ENCODE results near the gene EFNA2. TPM values are rescaled to one million over a fixed set of nuclear protein-coding genes. Genes with fewer than 3 reads are reported as not detected.

The EFNA2 gene
- total and polyA plus RNA-seq, 2 of the 4 experiments (the other 2 are of a cell fraction), result not detected

- DNase-seq, result peak; percentile 98
- POLR2A ChIA-PET (ENCODE audit: unreplicated experiment), result interaction anchor here (0.5 to 1.4 kb wide), 19 partner anchors 8 to 285 kb away, joined by 3 to 62 read pairs (median 4); partner anchors contain the start of genes ATP5F1D, GPX4 and WDR18
- 0% methylated on average over 18 of the region's 50 CpGs; no CpG with 5 or more reads in 1 of the 2 experiments for WGBS, 2 experiments (ENCODE audit: extremely low coverage in 2 of 2, insufficient read length in 1 of 2)
- peaks cover 15 to 69% of the 10 kb centered on the region in 2 experiments; a peak in 3 of 4 replicates for H3K79me1 ChIP-seq (ENCODE audit: low read depth in 1 of 2, low read length in 2 of 2)
- H3K4me2 ChIP-seq (ENCODE audit: low read depth, low read length), result peak within 1 kb of the TSS; percentile 86
- peak within 1 kb of the TSS; percentile 98 for H4K91ac ChIP-seq (ENCODE audit: insufficient read depth, low read depth, low read length)
- peak within 1 kb of the TSS; percentile 92 for H3K56ac ChIP-seq (ENCODE audit: extremely low read depth, insufficient read depth, low read length)
- H3K4ac ChIP-seq (ENCODE audit: low read depth, low read length), result peak within 1 kb of the TSS; percentile 99
- H4K20me1 ChIP-seq (ENCODE audit: insufficient read depth, low read length), result peaks cover 60% of the 10 kb centered on the region
- no peak within 1 kb of the TSS for H2BK20ac ChIP-seq (ENCODE audit: low read depth, low read length)
- dilution Hi-C loops (cut with HindIII; ENCODE audit: low sequenced_read_pairs, unreplicated experiment) (no loop called here), in situ Hi-C loops (cut with MboI; ENCODE audit: low sequenced_read_pairs) (no loop called here), intact Hi-C loops (cut with micrococcal nuclease) (loop anchor here (1.0 kb wide), 1 partner anchor 20 kb away; no protein-coding TSS in a partner anchor)
- CTCF ChIA-PET, result interaction anchor here (1.5 to 1.7 kb wide), 2 partner anchors 11 to 25 kb away, joined by 8 to 15 read pairs; no protein-coding TSS in a partner anchor
- H4K5ac ChIP-seq (ENCODE audit: low read depth, low read length), result peak within 1 kb of the TSS; percentile 50
- H3K27ac ChIP-seq (ENCODE audit: insufficient read depth, low read length), result peak within 1 kb of the TSS; percentile 75
- H2BK15ac ChIP-seq (ENCODE audit: low read depth, low read length), result peak within 1 kb of the TSS; percentile 5; the same call in 1 of the 3 replicates
- peak within 1 kb of the TSS; percentile 52 to 97 for H4K8ac ChIP-seq (ENCODE audit: low read depth in 2 of 2, low read length in 2 of 2)
- H2BK120ac ChIP-seq (ENCODE audit: low read depth, low read length), result peak within 1 kb of the TSS; percentile 32; the same call in 1 of the 2 replicates
- no peaks in the 10 kb centered on the region for H3K27me3 ChIP-seq (ENCODE audit: control insufficient read depth, insufficient read depth, low read length)
- H2AFZ ChIP-seq (replicated peaks; ENCODE audit: low read length, poor library complexity), result peak within 1 kb of the TSS; percentile 80
- H2AK5ac ChIP-seq (ENCODE audit: low read depth, low read length), result peak within 1 kb of the TSS; percentile 97
- peak within 1 kb of the TSS; percentile 94 for H2AK9ac ChIP-seq (replicated peaks; ENCODE audit: low read depth, low read length, poor library complexity)
- no TSS peak for BruUV-seq (replicated peaks)
- H2BK5ac ChIP-seq (ENCODE audit: low read depth, low read length, poor library complexity, severe bottlenecking), result peak within 1 kb of the TSS; percentile 89
- H3K9ac ChIP-seq (ENCODE audit: low read depth, low read length), result peak within 1 kb of the TSS; percentile 80
- peaks cover 41% of the 10 kb centered on the region for H3K4me1 ChIP-seq (ENCODE audit: control insufficient read depth, insufficient read depth, low read length)
- peak within 1 kb of the TSS; percentile 86 for H3K23ac ChIP-seq (ENCODE audit: low read depth, low read length)
- H3K4me3 ChIP-seq (ENCODE audit: insufficient read depth, low read depth, low read length), result peak within 1 kb of the TSS; percentile 68
- H3K9me3 ChIP-seq (ENCODE audit: control insufficient read depth, insufficient read depth, low read length), result no peaks in the 10 kb centered on the region
- peak within 1 kb of the TSS; percentile 99 for H3K14ac ChIP-seq (replicated peaks; ENCODE audit: low read depth, low read length)
- H3K36me3 ChIP-seq (ENCODE audit: control insufficient read depth, insufficient read depth, low read length), result peaks cover 33% of the 10 kb centered on the region
- H3K9me1 ChIP-seq (ENCODE audit: insufficient read depth, low read length), result peaks cover 8% of the 10 kb centered on the region
- peak within 1 kb of the TSS; percentile 75 for H3K18ac ChIP-seq (ENCODE audit: low read depth, low read length)
- ATAC-seq (ENCODE audit: low read depth), result peak; percentile 76
- TF ChIP-seq NFE2L2 (IDR thresholded peaks at IDR 0.05; ENCODE audit: low read depth, low read length) (0 out of 2 replicates have a peak, but pooled peaks have one; percentile 4), CEBPB (IDR thresholded peaks at IDR 0.05; ENCODE audit: low read depth, low read length) (0 out of 2 replicates have a peak, but pooled peaks have one; percentile 9), POLR2A (IDR thresholded peaks at IDR 0.05; ENCODE audit: low read depth, low read length) (peak; percentile 99), CTCF (conservative IDR thresholded peaks at IDR 0.05; ENCODE audit: low read depth, low read length) (no peak), MXI1 (IDR thresholded peaks at IDR 0.05; ENCODE audit: borderline replicate concordance, low read depth, low read length) (peak; percentile 54; the same call in 1 of the 2 replicates), MAZ (IDR thresholded peaks at IDR 0.05; ENCODE audit: borderline replicate concordance, low read depth, low read length) (peak; percentile 95), RFX5 (IDR thresholded peaks at IDR 0.05; ENCODE audit: low read depth, low read length) (no peak), FOS (IDR thresholded peaks at IDR 0.05; ENCODE audit: low read depth, low read length) (no peak), CHD1 (IDR thresholded peaks at IDR 0.05; ENCODE audit: low read depth, low read length) (0 out of 2 replicates have a peak, but pooled peaks have one; percentile 39), USF2 (IDR thresholded peaks at IDR 0.05; ENCODE audit: low read depth, low read length) (no peak; the same call in none of the 2 replicates), BHLHE40 (IDR thresholded peaks at IDR 0.05; ENCODE audit: low read depth, low read length) (no peak), RCOR1 (IDR thresholded peaks at IDR 0.05; ENCODE audit: insufficient replicate concordance, low read length) (no peak)
These were observed 16.6 kb upstream of the EFNA2 start, which contains the start of gene CIRBP for GRCh38 chr19:1269065-1269477. TSS of gene CIRBP (plus strand) at chr19:1269332. CDS start at chr19:1270934, 1,602 bp downstream.

Measured in IMR-90 (cell line).